ENCODE measurements around the gene RNF212B.

- TF ChIP-seq CTCF (IDR thresholded peaks at IDR 0.05; ENCODE audit: low read length): no peak
- no peak for TF ChIP-seq EZH2 (IDR thresholded peaks at IDR 0.05; ENCODE audit: borderline replicate concordance, low read length)
Observed at GRCh38 chr14:23284654-23285529, 47.2 kb downstream of the RNF212B start.
